Stimulated activated CD8-positive, alpha-beta memory T cell treated with anti-CD3 and anti-CD28 coated beads, Interleukin-15, amount 100 ng/mL, for 4 hours (primary cell): ENCODE results near the gene TMEM185B.
"Not testable (repeated sequence)": the region's sequence is repeated elsewhere in the genome, so short reads cannot be mapped to it uniquely, and the experiment has no call there.

ENCODE experiments used
- DNase-seq, 2 donors: peaks; one replicate each; pipeline ENCODE4 v3.0.0-alpha.2; 2020; ENCODE audit warnings: low read depth in 2 of 2

The TMEM185B gene

DNA sequence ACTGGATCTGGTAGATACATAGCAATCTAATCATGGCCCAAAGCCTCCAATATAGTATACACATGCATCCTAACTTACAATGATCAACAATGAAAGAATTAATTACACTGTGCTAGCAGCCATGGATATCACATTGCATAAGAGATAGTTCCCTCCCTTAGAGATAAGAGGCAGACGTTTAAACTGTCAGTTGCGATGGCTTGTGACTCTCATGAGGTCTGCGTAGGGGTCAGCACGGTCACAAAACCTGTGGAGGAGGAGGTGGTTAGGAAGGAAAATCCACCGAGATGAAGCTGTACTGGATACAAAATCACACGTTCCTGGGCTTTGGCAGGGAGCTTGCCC, 28.7 kb upstream of the TMEM185B start:
- no peak for DNase-seq

DNA sequence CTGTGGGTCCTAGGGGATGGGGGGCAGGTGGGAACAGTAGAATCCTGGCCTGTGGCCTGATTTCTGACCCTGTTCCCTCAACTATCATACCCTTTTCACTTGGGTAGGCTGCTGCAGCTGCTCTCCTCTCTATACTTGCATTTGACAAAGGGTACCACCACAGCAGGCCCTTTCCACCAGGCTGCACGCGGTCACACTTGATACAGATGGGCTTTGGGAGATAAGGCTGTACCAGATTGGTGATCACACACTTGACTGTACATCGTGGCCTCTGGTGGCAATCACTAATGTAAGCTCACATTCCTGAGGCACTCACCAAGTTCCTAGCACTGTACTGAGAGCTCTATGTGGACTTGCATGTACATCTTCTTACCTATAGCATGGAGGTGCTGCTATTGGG, 27.9 kb upstream of the TMEM185B start:
- DNase-seq, result no peak

- DNase-seq, result no peak
Observed at GRCh38 chr2:120250640-120251039, 27.4 kb upstream of the TMEM185B start.

DNA sequence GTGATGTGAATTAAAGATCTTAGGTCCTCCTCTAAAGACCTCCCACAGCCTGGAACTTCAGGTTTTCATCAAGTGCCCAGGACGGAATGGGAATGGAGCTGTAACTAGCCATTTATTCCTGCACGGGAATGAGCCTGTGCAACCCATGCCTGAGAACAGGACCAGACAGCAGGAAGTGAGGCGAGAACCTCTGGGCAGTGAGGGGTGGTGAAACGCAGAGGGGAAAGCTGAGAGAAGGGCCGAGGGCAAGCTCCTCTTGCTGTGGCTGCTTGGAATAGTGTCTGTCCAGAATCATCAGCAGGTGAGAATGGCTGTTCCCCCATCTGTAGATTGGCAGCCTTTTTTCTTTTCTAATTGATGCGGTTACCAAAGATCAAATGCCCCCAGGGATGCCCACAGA, 24.7 kb upstream of the TMEM185B start:
- DNase-seq, result no peak

DNA sequence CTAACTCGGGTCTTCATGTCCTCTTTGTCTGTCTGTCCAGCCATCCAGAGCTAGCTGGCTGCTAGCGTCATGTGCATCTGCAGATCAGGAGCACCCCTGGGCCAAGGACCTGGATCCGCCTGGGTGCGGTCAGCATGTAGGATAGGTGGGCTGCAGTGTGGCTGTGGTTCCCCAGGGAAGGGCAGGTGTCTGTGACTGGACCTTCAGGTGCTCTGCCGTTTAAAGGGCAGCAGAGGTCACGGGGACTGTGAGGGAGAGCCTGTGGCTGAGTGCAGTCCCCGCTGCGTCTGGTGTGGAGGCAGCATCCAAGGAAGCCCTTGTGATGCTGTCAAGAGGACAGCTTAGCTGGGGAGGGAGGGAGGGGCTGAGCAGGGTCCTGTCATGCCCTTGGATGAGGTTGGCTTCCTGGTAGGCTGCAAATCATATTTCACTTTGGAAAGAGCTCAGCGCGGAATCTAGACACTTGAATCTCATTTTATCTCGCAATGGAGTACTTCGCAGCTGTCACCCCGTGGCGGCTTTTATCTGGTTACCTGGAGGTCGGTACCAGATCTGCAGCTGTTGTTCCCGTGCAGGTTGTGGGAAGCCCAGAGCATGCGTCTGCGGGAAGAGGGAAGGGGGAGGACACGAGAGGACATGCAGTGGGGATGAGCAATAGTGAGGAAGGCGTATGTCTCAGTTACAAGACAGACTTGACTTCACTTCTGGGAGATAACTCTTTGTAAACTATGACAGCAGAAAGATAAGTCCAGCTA, 23.5 kb upstream of the TMEM185B start:
- no peak for DNase-seq

DNA sequence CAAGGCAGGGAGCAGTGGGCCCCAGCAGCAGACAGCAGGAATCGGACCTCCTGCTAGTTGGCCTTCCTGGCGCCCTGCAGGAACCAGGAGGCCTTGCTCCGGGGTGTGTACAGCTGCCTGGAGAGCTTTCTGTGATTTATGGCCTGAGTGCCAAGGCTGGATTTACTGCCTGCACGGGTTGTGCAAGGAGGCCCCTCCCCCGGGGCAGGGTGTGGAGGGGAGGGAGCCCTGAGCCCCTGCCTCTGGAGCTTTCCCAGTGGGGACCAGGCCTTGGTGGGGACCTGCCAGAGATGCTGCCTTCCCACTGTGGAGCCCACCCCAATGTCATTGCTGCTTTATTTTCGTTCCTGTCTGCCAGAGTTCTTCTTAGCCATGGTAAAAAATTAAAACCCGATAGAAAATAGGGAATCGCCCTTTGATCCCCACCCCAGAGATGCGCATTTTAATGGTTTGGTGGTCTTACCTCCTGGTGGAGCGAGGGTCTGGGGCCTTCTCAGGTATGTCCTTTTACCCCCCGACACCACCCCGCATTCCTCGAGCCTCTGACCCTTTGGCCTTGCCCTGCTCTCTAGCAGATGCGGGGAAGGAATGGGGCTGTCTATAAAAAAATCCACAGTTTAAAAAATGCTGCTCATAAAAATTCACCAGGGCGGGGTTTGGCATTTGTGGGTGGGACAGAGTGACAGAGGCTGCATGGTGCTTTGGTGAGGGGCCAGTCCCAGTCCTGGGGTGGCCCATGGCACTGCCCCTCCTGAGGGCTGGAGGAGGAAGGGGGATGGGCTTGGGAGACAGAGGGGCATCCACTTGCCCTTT, 22.5 kb upstream of the TMEM185B start:
- no peak for DNase-seq

GRCh38 chr2:120244656-120245519, 21.7 kb upstream of the TMEM185B start:
- no peak for DNase-seq

GRCh38 chr2:120243875-120244553, 20.8 kb upstream of the TMEM185B start:
- no peak for DNase-seq

DNA sequence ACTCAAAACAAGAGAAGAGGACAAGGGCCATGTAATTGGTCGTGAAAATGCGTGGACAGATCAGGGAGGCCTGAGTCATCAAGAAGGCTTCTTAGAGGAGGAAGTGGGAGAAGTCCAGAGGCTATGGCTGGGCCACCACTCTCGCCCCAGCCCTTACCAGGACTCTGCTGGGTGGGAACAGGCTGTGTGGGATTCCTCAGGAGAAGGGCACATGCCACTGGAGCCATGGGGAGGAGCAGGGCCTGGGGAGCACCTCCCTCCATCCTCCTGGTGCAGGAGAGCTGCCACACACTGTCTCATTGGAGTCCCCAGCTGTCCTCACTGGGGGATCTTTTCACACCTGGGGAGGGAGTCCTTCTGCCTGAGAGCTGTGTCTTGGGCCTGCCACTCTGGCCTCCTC, 20.0 kb upstream of the TMEM185B start:
- DNase-seq, result no peak

DNA sequence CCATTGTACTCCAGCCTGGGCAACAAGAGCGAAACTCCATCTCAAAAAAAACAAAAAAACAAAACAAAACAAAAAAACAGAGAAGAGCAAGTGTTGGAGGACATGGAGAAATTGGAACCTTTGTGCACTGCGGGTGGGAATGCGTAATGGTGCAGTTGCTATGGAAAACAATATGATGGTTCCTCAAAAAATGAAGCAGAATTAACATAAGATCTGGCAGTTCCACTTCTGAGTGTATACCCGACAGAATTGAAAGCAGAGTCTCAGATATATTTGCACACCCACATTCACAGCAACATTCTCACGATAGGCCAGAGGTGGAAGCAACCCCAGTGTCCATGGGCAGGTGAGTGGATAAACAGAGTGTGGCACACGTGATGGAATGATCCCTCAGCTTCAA, 18.5 kb upstream of the TMEM185B start:
- no peak for DNase-seq

GRCh38 chr2:120240901-120241429, 17.8 kb upstream of the TMEM185B start:
- no peak for DNase-seq

DNA sequence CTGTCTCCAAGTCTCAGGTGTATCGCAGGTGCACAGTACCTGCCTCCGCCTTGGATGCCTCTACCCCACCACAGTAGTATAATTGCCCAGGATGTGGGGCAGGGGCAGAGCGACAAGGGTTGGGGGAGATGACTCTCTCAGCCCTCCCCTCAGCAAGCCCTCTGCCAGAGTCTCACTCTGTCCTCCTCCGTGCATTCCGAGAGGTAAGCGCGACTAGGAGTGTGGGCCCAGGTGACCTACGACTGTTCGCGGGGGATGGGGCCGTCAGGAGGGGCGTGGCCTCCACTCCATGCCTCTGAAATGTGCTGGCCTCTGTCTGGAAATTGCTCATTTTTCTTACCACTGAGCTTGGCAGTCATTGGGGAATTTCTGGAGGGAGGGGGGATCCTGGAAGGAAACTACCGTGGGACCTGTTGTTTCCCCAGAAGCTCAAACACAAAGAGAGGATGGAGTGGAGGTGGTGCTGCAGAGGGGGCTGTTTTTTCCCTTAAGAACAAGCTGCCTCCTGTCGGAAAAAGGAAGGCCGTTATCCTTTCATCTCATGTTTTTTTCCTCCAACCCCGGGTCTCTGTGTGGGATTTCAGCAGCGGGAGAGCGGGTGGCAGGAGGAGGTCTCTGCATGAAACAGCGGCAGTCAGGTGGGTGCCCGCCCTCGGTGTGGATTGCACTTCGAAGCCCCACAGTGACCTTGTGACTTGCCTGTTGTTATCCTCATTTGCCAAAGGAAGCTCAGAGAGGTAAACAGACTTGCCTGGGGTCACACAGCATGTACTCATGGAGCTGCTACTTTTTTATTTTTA, 16.5 kb upstream of the TMEM185B start:
- no peak for DNase-seq

DNA sequence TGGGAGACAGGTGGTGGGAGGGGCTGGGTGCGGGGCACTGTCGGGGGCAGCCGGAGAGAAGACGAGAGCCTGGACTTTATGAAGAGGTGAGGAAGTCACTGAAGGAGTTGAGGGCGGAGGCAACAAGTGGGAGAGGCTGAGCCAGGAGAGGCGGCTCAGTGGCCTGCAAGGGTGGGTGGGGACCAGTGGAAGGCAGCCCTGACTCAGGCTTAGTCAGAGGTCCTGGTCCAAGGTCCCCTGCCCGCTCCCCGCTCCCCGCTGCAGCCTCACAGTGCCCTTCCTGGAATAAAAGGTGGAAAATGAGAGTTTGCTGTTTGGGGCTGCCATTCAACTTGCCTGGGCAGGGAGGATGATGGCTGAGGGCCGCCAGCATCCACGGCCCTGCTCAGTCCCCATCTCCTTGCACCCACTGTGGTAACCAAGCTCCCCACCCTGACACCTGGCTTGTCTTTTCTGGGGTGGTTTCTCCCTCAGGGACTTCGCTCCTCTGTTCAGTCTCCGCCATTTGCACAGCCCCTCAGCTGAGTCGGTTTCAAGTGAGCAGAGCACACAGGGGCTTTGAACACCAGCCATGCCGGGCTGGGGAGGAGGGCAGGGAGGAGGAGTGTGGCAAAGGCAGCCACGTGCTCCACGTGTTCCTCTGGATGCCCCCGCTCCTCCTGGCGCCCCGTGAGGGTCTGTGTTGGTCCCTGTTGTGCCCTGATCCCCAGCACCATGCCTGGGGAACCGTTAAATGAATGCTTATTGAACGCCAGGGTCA, 15.7 kb upstream of the TMEM185B start:
- DNase-seq, result no peak

GRCh38 chr2:120237491-120237902, 14.3 kb upstream of the TMEM185B start:
- DNase-seq, result no peak

GRCh38 chr2:120236791-120237190, 13.6 kb upstream of the TMEM185B start:
- no peak for DNase-seq

DNA sequence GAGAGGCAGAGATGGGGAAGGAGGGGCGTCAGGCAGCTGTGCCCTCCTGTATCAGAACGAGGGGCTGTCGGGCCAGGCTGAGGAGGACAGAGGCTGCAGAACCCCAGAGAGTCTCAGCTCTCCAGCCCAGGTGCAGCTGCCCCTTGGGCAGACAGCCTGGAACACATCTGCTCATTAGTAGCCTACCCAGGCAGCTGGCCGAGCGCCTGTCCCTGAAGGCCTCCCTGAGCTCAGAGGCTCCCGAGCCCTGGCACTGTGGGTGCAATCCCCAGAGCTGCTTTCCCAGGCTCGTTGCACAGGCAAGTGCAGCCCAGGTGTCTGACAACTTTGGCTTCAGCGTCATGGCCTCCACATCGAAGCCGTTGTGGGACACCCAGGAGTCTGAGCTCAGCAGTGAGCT, 13.1 kb upstream of the TMEM185B start:
- DNase-seq, result no peak

DNA sequence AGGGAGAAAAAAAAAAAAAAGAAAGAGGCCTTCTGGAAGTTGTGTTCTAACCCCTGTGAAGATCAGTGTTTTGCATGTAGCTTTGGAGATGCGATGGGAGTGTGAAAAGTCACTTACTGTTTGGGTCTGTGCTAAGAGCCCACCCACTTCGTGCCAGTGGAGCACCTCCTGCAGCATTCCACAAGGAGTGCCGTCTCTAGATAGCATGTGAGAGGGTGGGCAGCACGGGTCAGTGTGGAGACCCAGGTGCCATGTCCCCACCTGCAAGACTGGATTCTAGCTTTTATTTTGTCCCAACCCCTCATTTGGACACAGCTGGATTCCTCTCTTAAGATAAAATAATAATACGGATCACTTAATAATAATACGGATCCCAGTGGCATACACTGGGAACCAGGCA, 12.5 kb upstream of the TMEM185B start:
- no peak for DNase-seq

- DNase-seq, result not testable (repeated sequence)
Observed at GRCh38 chr2:120235158-120235557, 12.0 kb upstream of the TMEM185B start.

- DNase-seq, result no peak
Observed at GRCh38 chr2:120233292-120233691, 10.1 kb upstream of the TMEM185B start.
